Esophagus (tissue), 2 donors: Measurements from ENCODE around the gene ADGRG1. TPM values are rescaled to one million over a fixed set of nuclear protein-coding genes. Genes with fewer than 3 reads are reported as not detected.

ENCODE experiments used
- H3K27ac ChIP-seq, 2 donors: one replicate each; pipeline ENCODE4 v1.5.1; 2013; ENCODE audit warnings: low read depth in 2 of 2, mild to moderate bottlenecking in 2 of 2, inconsistent platforms in 1 of 2, low read length in 1 of 2, moderate library complexity in 1 of 2
- H3K27me3 ChIP-seq, 2 donors: one replicate each; pipeline ENCODE4 v1.6.1; 2013; ENCODE audit warnings: low read length in 2 of 2, control low read depth in 1 of 2, mild to moderate bottlenecking in 1 of 2; ENCODE audit not compliant: insufficient read depth in 2 of 2, control insufficient read depth in 1 of 2
- H3K36me3 ChIP-seq, 2 donors: one replicate each; pipeline ENCODE4 v1.6.1; 2013; ENCODE audit warnings: low read length in 1 of 2; ENCODE audit not compliant: control insufficient read depth in 2 of 2, insufficient read depth in 2 of 2
- H3K4me1 ChIP-seq, 2 donors: one replicate each; pipeline ENCODE4 v1.6.1; 2013; ENCODE audit warnings: low read length in 1 of 2; ENCODE audit not compliant: control insufficient read depth in 2 of 2, insufficient read depth in 2 of 2
- H3K4me3 ChIP-seq, 2 donors: one replicate each; pipeline ENCODE4 v1.5.1; 2013; ENCODE audit warnings: low read length in 2 of 2, mild to moderate bottlenecking in 2 of 2, low read depth in 1 of 2, moderate library complexity in 1 of 2
- H3K9me3 ChIP-seq, 2 donors: one replicate each; pipeline ENCODE4 v1.6.1; 2013; ENCODE audit warnings: mild to moderate bottlenecking in 2 of 2, low read depth in 1 of 2, low read length in 1 of 2, moderate library complexity in 1 of 2; ENCODE audit not compliant: control insufficient read depth in 2 of 2, insufficient read depth in 1 of 2
- WGBS, 2 donors: extraction: QIAGEN DNeasy Blood & Tissue Kit; methylation state at CpG; one replicate each; pipeline ENCODE4 v1.1.7; 2013; 5-methylcytosine and 5-hydroxymethylcytosine counted together
- polyA plus RNA-seq, 2 donors: library from polyadenylated mRNA; stranded (reverse); fragments of 200-250 nt; gene quantifications; one replicate each; pipeline ENCODE4 v1.2.3, GENCODE V29; 2013
- donor health status: healthy with polysubstance abuse.
- donor health status: Bipolar disorder and iron deficiency.

The ADGRG1 gene
- polyA plus RNA-seq, 2 donors: 30.9 to 31.1 TPM

- WGBS, 2 donors: 75 to 86% methylated on average over 8 of the region's 8 CpGs
- no peak overlapping the region for H3K27ac ChIP-seq
- peaks cover 0 to 42% of the 10 kb centered on the region in 2 donors for H3K4me1 ChIP-seq
- no peaks in the 10 kb centered on the region for H3K9me3 ChIP-seq
- H3K36me3 ChIP-seq: no peaks in the 10 kb centered on the region
- H3K4me3 ChIP-seq: no peak overlapping the region
- no peaks in the 10 kb centered on the region for H3K27me3 ChIP-seq
These were observed 4.3 kb upstream of the ADGRG1 start for GRCh38 chr16:57624044-57624688.

- peaks cover 0 to 42% of the 10 kb centered on the region in 2 donors for H3K4me1 ChIP-seq
- no peaks in the 10 kb centered on the region for H3K9me3 ChIP-seq
- no peaks in the 10 kb centered on the region for H3K27me3 ChIP-seq
- no peak overlapping the region for H3K27ac ChIP-seq
- no peaks in the 10 kb centered on the region for H3K36me3 ChIP-seq
- H3K4me3 ChIP-seq: no peak overlapping the region
- 67 to 71% methylated on average over 17 of the region's 17 CpGs for WGBS, 2 donors
These were observed 3.5 kb upstream of the ADGRG1 start for GRCh38 chr16:57624806-57625500.

DNA sequence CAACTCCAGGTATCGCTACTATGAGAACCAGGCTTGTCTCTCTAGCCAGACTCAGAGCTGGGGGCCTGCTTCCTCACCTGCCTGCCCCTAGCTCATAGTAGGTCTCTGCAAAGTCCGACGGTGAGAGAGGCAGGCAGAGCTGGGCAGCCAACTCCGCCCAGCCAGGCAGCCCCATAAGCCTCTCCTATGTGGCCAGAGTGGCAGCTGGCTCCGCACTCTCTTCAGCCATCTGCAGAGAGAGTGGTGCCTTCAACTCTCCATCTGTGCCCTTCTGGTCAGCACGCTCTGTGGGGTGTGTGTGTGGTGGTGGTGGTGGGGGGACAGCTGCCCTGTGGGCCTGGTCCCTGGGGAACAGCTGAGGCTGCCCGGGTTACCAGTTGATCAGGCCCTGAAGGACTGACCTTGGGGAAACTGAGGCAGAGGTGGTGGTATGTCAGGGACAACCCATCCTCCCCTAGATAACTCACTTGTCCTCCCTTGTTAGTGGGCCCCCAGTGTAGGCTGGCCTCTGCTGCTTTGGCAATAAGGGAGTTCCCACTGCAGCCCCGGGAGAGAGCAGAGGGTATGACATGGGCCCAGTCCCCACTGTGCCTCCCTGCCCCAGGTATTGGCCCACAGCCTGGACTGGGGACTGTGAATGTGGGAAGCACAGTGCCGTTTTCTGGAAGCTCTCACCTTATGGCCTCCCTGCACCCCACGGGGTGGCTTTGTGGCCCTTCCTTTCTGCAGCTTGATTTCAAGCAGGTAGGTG lies 1.8 kb upstream of the ADGRG1 start:
- Histone ChIP-seq H3K4me1 (peaks cover 0 to 40% of the 10 kb centered on the region in 2 donors), H3K27ac (peak overlapping the region in 1 of 2 donors; percentile 71), H3K9me3 (no peaks in the 10 kb centered on the region), H3K36me3 (no peaks in the 10 kb centered on the region), H3K27me3 (no peaks in the 10 kb centered on the region), H3K4me3 (no peak overlapping the region)
- 81 to 82% methylated on average over 10 of the region's 10 CpGs for WGBS, 2 donors

GRCh38 chr16:57627184-57627871 lies 1.1 kb upstream of the ADGRG1 start:
- Histone ChIP-seq H3K27me3 (no peaks in the 10 kb centered on the region), H3K27ac (peak overlapping the region in 1 of 2 donors; percentile 71), H3K9me3 (no peaks in the 10 kb centered on the region), H3K4me3 (no peak overlapping the region), H3K36me3 (no peaks in the 10 kb centered on the region), H3K4me1 (peaks cover 0 to 34% of the 10 kb centered on the region in 2 donors)
- WGBS, 2 donors: 58 to 62% methylated on average over 15 of the region's 15 CpGs

- no peaks in the 10 kb centered on the region for H3K9me3 ChIP-seq
- peaks cover 0 to 24% of the 10 kb centered on the region in 2 donors for H3K4me1 ChIP-seq
- no peaks in the 10 kb centered on the region for H3K36me3 ChIP-seq
- H3K27me3 ChIP-seq: no peaks in the 10 kb centered on the region
- peak overlapping the region; percentile 5 to 42 for H3K4me3 ChIP-seq
- peak overlapping the region in 1 of 2 donors; percentile 71 for H3K27ac ChIP-seq
- WGBS, 2 donors: 60 to 67% methylated on average over 6 to 7 of the region's 7 CpGs
These were observed 408 bp downstream of the ADGRG1 start for GRCh38 chr16:57628783-57629293.

DNA sequence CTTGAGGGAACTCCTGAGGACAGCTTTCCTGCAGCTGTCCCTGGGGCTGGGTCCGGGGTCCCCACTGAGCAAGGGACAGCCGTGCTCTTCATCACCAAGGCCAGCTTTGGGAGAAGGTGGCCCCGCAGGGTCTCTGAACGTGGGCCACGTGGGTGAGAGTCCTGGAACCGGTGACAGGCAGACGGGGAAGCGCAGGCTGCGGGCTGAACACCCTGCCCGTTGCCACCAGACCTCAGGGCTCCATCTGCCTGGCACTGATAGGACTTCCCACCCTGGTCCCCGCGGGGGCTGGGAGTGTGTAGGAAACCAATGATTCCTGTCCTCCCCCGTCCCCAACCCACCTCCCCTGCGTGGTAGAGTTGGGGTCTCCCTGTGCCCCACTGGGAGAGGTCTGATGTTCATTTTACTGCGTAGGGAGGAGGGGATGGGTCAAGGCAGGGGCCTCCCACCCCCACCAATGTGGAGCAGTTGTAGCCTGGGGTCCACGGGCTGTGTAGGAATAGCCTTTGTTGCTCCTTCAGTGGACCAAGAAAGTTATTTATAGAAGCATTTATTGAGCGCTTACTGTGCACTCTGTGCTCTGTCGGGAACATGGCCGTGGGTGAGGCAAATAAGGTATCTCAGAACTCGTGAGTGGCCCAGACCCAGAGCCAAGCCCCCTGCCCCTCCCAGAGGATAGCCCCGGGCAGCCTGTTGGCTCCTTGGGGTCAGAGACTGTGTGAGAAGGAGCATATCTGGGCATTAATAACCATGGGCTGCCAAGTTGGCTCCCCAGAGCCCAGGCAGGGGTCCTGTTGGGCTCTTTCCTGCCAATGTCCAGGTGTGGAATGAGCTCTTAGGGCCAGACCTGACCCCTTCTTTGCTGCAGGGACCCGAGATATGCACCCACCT lies 1.3 kb downstream of the ADGRG1 start:
- Histone ChIP-seq H3K4me1 (peaks cover under 1 to 27% of the 10 kb centered on the region in 2 donors), H3K27me3 (no peaks in the 10 kb centered on the region), H3K9me3 (no peaks in the 10 kb centered on the region), H3K4me3 (peak overlapping the region; percentile 5 to 42), H3K36me3 (peaks cover 0 to 2% of the 10 kb centered on the region in 2 donors), H3K27ac (peak overlapping the region in 1 of 2 donors; percentile 71)
- 59 to 74% methylated on average over 21 to 22 of the region's 22 CpGs for WGBS, 2 donors

GRCh38 chr16:57630407-57630797 lies 2.0 kb downstream of the ADGRG1 start:
- Histone ChIP-seq H3K36me3 (peaks cover 0 to 2% of the 10 kb centered on the region in 2 donors), H3K9me3 (no peaks in the 10 kb centered on the region), H3K4me3 (peak overlapping the region in 1 of 2 donors; percentile 7), H3K27ac (no peak overlapping the region), H3K4me1 (peaks cover 5 to 32% of the 10 kb centered on the region in 2 donors), H3K27me3 (no peaks in the 10 kb centered on the region)
- WGBS, 2 donors: 75 to 77% methylated on average over 10 of the region's 10 CpGs

DNA sequence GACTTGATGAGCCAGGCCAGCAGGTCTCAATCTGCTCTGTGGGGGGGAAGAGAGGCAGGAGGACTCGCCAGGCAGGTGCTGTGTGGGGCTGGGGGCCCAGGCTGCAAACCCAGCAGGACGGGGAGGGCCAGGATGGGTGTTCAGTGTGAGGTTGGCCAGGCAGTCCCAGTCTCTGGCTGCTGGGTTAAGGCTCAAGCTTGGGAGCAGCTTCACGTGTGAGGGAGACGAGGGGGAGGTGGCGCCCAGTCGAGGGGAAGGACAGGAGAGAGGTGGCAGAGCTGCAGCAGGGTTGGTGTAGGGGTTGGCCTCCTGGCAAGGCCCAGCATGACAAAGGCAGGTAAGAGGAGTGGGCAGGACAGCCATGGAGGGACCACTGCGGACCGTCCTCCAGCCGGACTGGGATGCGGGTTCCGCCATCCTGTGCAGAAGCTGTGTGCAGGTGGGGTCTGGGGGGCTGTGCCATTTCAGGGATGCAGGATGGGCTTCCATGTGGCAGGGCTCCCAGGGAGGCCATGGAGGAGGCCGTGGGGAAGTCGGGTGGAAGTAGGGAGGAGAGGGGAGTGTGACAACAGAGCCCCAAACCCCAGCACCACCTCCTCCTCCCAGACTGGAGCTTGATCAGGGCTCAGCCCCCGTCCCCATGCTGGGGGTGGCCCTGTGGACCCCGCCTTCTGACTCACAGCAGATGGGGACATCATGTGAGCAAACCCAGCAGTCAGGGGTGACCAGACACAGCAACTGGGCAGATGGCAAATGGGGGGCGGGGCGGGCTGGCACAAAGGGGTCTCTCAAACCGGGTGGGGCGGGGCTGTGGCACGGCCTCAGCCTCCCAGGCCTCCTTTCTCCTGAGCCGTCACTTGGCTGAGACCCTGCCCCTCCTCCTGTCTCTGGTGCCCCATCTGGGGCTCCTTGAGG lies 2.8 kb downstream of the ADGRG1 start:
- H3K36me3 ChIP-seq: peaks cover 0 to 2% of the 10 kb centered on the region in 2 donors
- no peaks in the 10 kb centered on the region for H3K27me3 ChIP-seq
- peaks cover 5 to 36% of the 10 kb centered on the region in 2 donors for H3K4me1 ChIP-seq
- H3K9me3 ChIP-seq: no peaks in the 10 kb centered on the region
- WGBS, 2 donors: 77 to 79% methylated on average over 21 of the region's 21 CpGs
- H3K4me3 ChIP-seq: no peak overlapping the region
- H3K27ac ChIP-seq: no peak overlapping the region
